ENCODE data around the gene TESPA1. TPM values are rescaled to one million over a fixed set of nuclear protein-coding genes. Genes with fewer than 3 reads are reported as not detected.

TESPA1 gene
- total and polyA plus RNA-seq, 4 donors = 0.73 to 3.1 (median 1.7) TPM

DNA sequence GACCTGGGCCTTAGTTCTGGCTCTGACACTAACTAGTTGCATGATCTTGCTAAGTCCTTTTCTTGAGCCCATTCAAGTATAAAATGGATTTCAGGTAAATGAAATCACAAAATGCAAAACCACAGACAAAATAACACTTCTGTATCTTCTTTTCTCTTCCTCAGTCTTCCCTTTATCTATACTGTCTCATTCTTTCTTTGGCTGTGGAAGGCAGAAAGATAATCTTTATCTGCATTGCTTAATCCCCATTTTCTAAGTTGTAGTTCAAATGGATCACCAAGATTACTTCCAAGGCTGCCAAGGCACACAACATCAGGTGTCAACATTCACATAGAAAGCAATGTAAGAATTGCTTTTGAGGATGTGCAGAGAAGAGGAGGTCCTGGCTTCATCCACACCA lies 30.3 kb downstream of the TESPA1 start:
- H3K27me3 ChIP-seq (ENCODE audit: control insufficient read depth in 3 of 3, insufficient read depth in 3 of 3, low read length in 2 of 3) = no peaks in the 10 kb centered on the region
- no peak for ATAC-seq (ENCODE audit: insufficient read depth, low FRiP score)
- H3K4me3 ChIP-seq = no peak overlapping the region
- H3K27ac ChIP-seq (ENCODE audit: low read depth in 1 of 2, low read length in 1 of 2) = no peak overlapping the region
- no peaks in the 10 kb centered on the region for H3K36me3 ChIP-seq (ENCODE audit: control insufficient read depth in 4 of 4, insufficient read depth in 4 of 4, low read length in 4 of 4)
- DNase-seq = no peak
- no peaks in the 10 kb centered on the region for H3K4me1 ChIP-seq (ENCODE audit: control insufficient read depth in 5 of 5, insufficient read depth in 5 of 5, low read length in 5 of 5)
- no peak overlapping the region for H3K9ac ChIP-seq (ENCODE audit: insufficient read depth in 1 of 2, low read length in 2 of 2)
- H3K9me3 ChIP-seq (ENCODE audit: control insufficient read depth in 4 of 4, insufficient read depth in 3 of 4, low read length in 3 of 4) = peaks cover 0 to 3% (median 0%) of the 10 kb centered on the region in 4 donors
- TF ChIP-seq CTCF (IDR thresholded peaks at IDR 0.05; ENCODE audit: control extremely low read depth, extremely low read depth) = no peak

DNA sequence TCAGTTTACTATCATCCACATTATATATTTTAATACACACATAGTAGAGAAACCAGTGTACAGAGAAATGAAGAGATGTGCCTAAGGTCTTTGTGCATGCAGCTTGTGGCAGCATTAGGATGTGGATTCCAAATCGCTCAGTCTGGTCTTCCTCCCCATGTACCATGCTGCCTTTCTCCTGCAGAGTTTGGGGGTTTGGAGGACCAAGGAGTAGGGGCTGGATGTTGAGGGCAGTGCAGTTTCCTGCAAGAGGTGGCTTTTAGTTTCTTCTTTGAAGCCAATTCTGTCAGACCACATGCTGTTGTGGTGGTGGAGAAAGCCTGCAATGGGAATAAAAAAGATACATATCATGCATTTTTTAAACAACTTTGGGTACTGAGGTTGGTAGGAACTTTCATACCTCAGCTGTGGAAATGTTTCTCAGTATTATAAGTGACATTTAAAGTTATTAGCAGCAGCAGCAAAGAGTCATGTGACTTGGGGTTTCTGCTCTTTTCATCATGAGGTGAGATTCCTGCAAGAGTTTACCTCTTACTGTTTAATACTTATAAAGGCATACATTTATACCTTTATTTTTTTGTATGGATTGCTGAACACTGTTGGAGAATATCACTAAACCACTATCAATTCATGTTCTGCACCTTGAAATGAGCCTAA lies 34.4 kb downstream of the TESPA1 start:
- Histone ChIP-seq H3K9me3 (ENCODE audit: control insufficient read depth in 4 of 4, insufficient read depth in 3 of 4, low read length in 3 of 4) (peaks cover 0 to 3% (median 0%) of the 10 kb centered on the region in 4 donors), H3K36me3 (ENCODE audit: control insufficient read depth in 4 of 4, insufficient read depth in 4 of 4, low read length in 4 of 4) (no peaks in the 10 kb centered on the region), H3K4me1 (ENCODE audit: control insufficient read depth in 5 of 5, insufficient read depth in 5 of 5, low read length in 5 of 5) (no peaks in the 10 kb centered on the region), H3K27me3 (ENCODE audit: control insufficient read depth in 3 of 3, insufficient read depth in 3 of 3, low read length in 2 of 3) (no peaks in the 10 kb centered on the region), H3K27ac (ENCODE audit: low read depth in 1 of 2, low read length in 1 of 2) (no peak overlapping the region), H3K4me3 (no peak overlapping the region), H3K9ac (ENCODE audit: insufficient read depth in 1 of 2, low read length in 2 of 2) (no peak overlapping the region)
- no peak for TF ChIP-seq CTCF (IDR thresholded peaks at IDR 0.05; ENCODE audit: control extremely low read depth, extremely low read depth)
- 93 to 100% methylated on average over 1 of the region's 1 CpG for WGBS, 2 donors
- DNase-seq (no peak), ATAC-seq (ENCODE audit: insufficient read depth, low FRiP score) (no peak)

DNA sequence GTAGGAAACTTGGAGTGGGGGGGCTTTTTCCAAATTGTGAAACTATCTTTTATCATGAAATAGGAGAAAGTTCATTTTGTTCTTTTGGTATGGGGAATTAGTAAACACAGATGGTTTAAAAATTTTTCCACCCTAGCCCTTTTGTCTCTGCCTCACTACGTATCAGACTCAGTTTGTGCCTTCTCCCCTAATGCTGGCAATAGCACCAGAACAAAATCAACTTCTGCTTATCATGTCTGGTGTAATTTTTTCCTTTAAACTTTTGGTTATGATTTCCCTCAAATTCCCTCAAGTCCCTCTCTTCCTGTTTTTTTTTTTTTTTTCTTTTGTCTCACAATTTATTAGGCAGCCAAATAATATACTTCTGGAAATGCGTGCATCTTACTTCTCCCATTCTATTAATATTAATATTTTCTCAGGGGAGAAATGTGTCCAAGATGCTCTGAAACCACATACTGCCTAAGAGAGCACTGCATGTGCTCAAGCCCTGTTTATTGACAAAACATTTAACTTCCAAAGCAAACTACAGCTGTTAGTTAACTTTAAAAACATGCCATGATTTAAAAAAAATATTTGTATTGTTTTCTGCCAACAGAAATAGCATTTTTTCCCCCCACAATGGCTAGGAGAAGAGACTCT lies 35.4 kb downstream of the TESPA1 start:
- no peak overlapping the region for H3K27ac ChIP-seq (ENCODE audit: low read depth in 1 of 2, low read length in 1 of 2)
- H3K9ac ChIP-seq (ENCODE audit: insufficient read depth in 1 of 2, low read length in 2 of 2) = no peak overlapping the region
- no peaks in the 10 kb centered on the region for H3K4me1 ChIP-seq (ENCODE audit: control insufficient read depth in 5 of 5, insufficient read depth in 5 of 5, low read length in 5 of 5)
- TF ChIP-seq CTCF (IDR thresholded peaks at IDR 0.05; ENCODE audit: control extremely low read depth, extremely low read depth) = no peak
- ATAC-seq (ENCODE audit: insufficient read depth, low FRiP score) = no peak
- WGBS, 2 donors = 72 to 83% methylated on average over 2 of the region's 2 CpGs
- H3K27me3 ChIP-seq (ENCODE audit: control insufficient read depth in 3 of 3, insufficient read depth in 3 of 3, low read length in 2 of 3) = no peaks in the 10 kb centered on the region
- DNase-seq = no peak
- H3K4me3 ChIP-seq = no peak overlapping the region
- no peaks in the 10 kb centered on the region for H3K36me3 ChIP-seq (ENCODE audit: control insufficient read depth in 4 of 4, insufficient read depth in 4 of 4, low read length in 4 of 4)
- H3K9me3 ChIP-seq (ENCODE audit: control insufficient read depth in 4 of 4, insufficient read depth in 3 of 4, low read length in 3 of 4) = peaks cover 0 to 3% (median 0%) of the 10 kb centered on the region in 4 donors
